GM18498 (cell line): ENCODE measurements around the gene GJB1.
"Not testable (repeated sequence)": the region's sequence is repeated elsewhere in the genome, so short reads cannot be mapped to it uniquely, and the experiment has no call there.

Experiments
- ATAC-seq: cut with Tn5 transposase; IDR thresholded peaks from one replicate; pipeline ENCODE4 v1.9.1; 2021; ENCODE audit warnings: mild to moderate bottlenecking, moderate library complexity; ENCODE audit not compliant: unreplicated experiment

GJB1 gene

GRCh38 chrX:71222929-71223328, at the start of gene GJB1:
TSS of gene GJB1 (plus strand) at chrX:71223224. CDS start at chrX:71223708, 484 bp downstream.
- ATAC-seq: no peak

- no peak for ATAC-seq
Observed at GRCh38 chrX:71173440-71173839, 49.6 kb upstream of the GJB1 start.

- ATAC-seq: no peak
Observed at GRCh38 chrX:71174795-71175194, 48.2 kb upstream of the GJB1 start.

- ATAC-seq: no peak
Observed at GRCh38 chrX:71175531-71175930, 47.5 kb upstream of the GJB1 start.

- no peak for ATAC-seq
Observed at GRCh38 chrX:71177327-71177726, 45.7 kb upstream of the GJB1 start.

GRCh38 chrX:71178908-71179307, 44.1 kb upstream of the GJB1 start:
- ATAC-seq: no peak

GRCh38 chrX:71180579-71181265, 42.3 kb upstream of the GJB1 start:
- ATAC-seq: not testable (repeated sequence)

GRCh38 chrX:71181558-71181909, 41.5 kb upstream of the GJB1 start:
- peak; percentile 44 for ATAC-seq

- peak; percentile 92 for ATAC-seq
Observed at GRCh38 chrX:71181910-71182799, 40.9 kb upstream of the GJB1 start.

GRCh38 chrX:71182871-71183270, 40.2 kb upstream of the GJB1 start:
- ATAC-seq: no peak

- ATAC-seq: no peak
Observed at GRCh38 chrX:71183341-71183740, 39.7 kb upstream of the GJB1 start.

- no peak for ATAC-seq
Observed at GRCh38 chrX:71184092-71184491, 38.9 kb upstream of the GJB1 start.

- ATAC-seq: no peak
Observed at GRCh38 chrX:71184803-71185495, 38.1 kb upstream of the GJB1 start.

GRCh38 chrX:71191248-71191647, 31.8 kb upstream of the GJB1 start:
- no peak for ATAC-seq

- peak; percentile 60 for ATAC-seq
Observed at GRCh38 chrX:71195964-71196649, 26.9 kb upstream of the GJB1 start.

GRCh38 chrX:71198066-71198465, 25.0 kb upstream of the GJB1 start:
- ATAC-seq: peak; percentile 82

- no peak for ATAC-seq
Observed at GRCh38 chrX:71199252-71200008, 23.6 kb upstream of the GJB1 start.

GRCh38 chrX:71210816-71211215, 12.2 kb upstream of the GJB1 start:
- no peak for ATAC-seq

GRCh38 chrX:71212536-71212935, 10.5 kb upstream of the GJB1 start:
- no peak for ATAC-seq

GRCh38 chrX:71214152-71214551, 8.9 kb upstream of the GJB1 start:
- ATAC-seq: no peak
